GM18951 (cell line): ENCODE results near the gene ARHGAP45.

Experiments
- POLR2A ChIP-seq: IDR thresholded peaks from 4 replicates; pipeline ENCODE4 v1.6.1; 2011; ENCODE audit warnings: mild to moderate bottlenecking; ENCODE audit not compliant: insufficient read length, insufficient read depth; ENCODE audit errors: extremely low read depth
- in situ Hi-C: fragments of 300-500 bp; cut with MboI; formaldehyde crosslinking; loops from one replicate; pipeline ENCODE4 v1.12.0; 2022; ENCODE audit warnings: low sequenced_read_pairs, mixed read lengths, inconsistent platforms; ENCODE audit not compliant: unreplicated experiment

The ARHGAP45 gene

DNA sequence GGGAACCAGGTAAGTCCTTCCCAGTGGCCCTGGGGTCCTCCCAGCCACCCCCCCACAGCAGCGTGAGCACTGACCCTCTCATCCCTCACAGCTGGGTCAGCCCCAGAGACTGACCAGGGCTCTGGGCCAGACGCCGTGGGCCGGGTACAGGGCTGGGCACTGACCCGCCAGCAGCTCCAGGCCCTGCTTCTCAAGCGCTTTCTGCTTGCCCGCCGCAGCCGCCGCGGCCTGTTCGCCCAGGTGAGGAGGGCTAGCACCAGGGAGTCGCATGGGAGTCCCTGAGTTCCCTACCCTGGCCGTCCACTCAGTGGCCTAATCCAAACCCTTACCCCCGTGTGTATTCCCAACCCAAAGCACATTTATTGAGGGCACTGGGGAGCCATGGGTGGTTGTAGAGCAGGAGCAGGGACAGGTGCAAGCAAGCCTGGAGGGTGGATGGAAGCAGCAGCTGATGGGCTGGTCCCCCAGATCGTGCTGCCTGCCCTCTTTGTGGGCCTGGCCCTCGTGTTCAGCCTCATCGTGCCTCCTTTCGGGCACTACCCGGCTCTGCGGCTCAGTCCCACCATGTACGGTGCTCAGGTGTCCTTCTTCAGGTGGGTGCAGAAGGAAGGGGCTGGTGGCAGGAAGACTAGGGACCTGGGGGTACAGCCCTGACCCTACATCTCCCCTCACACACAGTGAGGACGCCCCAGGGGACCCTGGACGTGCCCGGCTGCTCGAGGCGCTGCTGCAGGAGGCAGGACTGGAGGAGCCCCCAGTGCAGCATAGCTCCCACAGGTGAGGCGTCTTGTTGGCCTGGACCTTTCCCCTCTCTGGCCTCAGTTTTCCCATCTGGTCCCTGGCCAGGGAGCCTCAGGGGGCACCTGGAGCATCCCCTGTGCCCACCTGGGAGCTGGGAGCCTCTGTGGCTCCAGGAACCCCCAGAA is 12.6 kb upstream of the ARHGAP45 start:
- in situ Hi-C loops = no loop called here
- TF ChIP-seq POLR2A = no peak

DNA sequence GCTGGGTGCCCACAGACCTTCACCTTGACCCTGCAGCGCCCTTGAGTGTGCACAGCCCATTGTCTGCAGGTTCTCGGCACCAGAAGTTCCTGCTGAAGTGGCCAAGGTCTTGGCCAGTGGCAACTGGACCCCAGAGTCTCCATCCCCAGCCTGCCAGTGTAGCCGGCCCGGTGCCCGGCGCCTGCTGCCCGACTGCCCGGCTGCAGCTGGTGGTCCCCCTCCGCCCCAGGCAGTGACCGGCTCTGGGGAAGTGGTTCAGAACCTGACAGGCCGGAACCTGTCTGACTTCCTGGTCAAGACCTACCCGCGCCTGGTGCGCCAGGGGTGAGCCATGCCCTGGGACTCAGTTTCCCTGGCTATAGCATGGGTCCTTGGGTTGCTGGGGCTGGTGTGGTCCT is 11.9 kb upstream of the ARHGAP45 start:
- no peak for TF ChIP-seq POLR2A
- in situ Hi-C loops = no loop called here

DNA sequence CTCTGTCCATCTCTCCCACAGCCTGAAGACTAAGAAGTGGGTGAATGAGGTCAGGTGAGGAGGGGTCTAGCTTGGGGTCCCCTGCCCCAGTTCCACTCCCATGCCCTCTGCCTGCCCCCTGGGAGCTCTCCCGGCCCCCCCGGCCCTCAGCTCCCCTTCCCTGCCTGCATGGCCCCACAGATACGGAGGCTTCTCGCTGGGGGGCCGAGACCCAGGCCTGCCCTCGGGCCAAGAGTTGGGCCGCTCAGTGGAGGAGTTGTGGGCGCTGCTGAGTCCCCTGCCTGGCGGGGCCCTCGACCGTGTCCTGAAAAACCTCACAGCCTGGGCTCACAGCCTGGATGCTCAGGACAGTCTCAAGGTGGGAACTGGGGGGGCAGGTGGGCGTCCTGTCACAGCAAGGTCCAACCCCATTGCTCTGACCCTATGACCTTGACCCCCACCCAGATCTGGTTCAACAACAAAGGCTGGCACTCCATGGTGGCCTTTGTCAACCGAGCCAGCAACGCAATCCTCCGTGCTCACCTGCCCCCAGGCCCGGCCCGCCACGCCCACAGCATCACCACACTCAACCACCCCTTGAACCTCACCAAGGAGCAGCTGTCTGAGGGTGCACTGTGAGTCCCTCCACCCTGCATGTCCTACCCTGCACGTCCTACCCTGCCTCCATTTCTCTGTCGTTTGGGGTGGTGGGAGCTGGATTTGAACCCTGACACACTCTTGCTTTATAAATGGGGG is 10.9 kb upstream of the ARHGAP45 start:
- TF ChIP-seq POLR2A = no peak
- in situ Hi-C loops = no loop called here

DNA sequence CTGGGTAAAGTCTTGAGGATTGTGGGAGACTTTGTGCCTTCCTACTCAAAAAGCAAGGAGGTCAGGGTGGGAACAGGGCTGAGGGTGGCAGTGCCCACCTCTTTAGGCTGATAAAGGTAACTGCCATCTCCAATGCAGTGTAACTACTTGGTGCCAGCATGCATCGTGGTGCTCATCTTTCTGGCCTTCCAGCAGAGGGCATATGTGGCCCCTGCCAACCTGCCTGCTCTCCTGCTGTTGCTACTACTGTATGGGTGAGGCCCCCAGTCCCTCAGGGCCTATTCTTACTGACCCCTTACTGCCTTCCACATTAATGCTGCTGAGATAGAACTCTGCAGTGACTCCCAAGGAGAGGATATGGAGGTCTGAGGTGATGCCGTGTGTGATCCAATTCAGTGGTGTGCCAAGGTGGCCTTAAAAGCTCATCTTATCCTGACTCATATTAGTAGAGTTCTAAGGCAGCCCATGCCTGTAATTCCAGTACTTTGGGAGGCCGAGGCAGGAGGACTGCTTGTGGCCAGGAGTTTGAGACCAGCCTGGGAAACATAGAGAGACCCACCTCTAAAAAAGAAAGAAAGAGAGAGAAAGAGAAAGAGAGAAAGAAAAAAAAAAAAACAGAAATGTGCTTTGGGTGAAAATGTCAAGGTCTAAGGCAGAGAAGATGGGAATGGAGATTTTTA is 9.7 kb upstream of the ARHGAP45 start:
- no peak for TF ChIP-seq POLR2A
- in situ Hi-C loops = no loop called here

DNA sequence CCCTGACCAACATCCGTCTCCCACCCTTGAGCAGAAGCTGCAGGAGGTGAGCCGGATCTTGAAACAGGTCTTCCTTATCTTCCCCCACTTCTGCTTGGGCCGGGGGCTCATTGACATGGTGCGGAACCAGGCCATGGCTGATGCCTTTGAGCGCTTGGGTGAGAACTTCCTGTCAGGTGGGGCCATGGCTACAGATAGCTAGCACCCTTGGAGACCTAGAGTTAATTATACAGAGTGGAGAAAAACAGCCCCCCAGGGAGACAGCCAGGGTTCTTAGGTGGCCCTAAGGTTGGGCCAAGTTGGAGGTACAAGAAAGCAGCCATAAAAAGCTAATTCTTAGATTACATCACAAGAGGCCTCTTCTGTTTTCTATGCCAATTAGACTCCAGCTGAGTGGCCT is 8.9 kb upstream of the ARHGAP45 start:
- TF ChIP-seq POLR2A = no peak
- in situ Hi-C loops = no loop called here

DNA sequence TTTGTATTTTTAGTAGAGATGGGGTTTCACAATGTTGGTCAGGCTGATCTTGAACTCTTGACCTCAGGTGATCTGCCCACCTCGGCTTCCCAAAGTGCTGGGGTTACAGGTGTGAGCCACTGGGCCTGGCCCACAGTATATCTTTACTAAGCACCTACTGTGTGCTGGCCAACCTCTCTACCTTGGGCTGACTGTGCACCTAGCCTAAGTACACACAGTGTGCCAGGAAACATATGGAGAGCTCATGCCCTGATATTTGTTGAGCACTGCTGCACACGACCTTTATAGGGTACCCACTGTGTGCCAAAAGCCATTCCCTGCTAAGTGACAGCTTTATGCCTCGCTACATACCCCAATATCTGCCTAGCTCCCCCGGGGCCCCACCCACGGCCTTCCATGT is 6.3 kb upstream of the ARHGAP45 start:
- no peak for TF ChIP-seq POLR2A
- in situ Hi-C loops = no loop called here

DNA sequence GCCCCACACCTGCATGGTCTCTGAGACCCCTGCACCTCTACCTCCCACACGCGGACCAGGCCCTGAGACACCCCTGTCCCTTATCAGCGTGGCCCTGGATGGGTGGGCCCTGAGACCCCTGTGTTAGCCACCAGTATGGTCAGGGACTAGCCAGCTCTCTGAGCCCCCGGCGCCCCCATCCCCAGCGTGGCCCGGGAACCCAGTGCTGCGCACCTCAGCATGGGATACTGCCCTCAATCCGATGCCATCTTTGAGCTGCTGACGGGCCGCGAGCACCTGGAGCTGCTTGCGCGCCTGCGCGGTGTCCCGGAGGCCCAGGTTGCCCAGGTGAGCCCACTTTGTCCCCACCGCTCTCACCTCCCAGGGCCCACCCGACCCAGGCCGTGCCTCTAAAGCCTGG is 5.0 kb upstream of the ARHGAP45 start:
- in situ Hi-C loops = no loop called here

DNA sequence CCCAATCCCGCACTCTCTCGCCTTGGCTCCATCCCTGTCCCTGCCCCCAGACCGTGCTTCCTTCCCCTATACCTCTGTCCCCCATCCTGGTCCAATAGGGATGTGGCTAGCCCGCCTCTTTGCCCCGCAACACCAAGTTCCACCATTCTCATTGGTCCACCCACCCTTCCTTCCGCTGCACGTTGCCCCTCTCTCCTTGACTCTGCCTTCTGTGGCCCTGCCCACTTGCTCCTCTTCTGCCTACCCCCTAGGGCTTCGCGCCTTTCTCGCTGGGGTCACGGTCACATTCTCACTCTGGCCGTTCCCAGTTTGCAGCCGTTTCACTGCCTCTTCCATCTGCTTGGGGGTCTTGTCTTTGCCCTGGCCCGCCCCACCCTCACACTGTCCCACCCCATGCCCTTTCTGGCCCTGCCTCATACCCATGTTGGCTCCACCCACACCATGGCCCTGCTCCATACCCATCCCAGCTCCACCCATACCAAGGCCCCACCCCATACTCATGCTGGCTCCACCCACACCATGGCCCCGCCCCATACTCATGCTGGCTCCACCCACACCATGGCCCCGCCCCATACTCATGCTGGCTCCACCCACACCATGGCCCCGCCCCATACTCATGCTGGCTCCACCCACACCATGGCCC is 4.5 kb upstream of the ARHGAP45 start:
- TF ChIP-seq POLR2A = no peak
- in situ Hi-C loops = no loop called here

More for the DNA sequence above, 5.0 kb upstream of the ARHGAP45 start:
- no peak for TF ChIP-seq POLR2A

DNA sequence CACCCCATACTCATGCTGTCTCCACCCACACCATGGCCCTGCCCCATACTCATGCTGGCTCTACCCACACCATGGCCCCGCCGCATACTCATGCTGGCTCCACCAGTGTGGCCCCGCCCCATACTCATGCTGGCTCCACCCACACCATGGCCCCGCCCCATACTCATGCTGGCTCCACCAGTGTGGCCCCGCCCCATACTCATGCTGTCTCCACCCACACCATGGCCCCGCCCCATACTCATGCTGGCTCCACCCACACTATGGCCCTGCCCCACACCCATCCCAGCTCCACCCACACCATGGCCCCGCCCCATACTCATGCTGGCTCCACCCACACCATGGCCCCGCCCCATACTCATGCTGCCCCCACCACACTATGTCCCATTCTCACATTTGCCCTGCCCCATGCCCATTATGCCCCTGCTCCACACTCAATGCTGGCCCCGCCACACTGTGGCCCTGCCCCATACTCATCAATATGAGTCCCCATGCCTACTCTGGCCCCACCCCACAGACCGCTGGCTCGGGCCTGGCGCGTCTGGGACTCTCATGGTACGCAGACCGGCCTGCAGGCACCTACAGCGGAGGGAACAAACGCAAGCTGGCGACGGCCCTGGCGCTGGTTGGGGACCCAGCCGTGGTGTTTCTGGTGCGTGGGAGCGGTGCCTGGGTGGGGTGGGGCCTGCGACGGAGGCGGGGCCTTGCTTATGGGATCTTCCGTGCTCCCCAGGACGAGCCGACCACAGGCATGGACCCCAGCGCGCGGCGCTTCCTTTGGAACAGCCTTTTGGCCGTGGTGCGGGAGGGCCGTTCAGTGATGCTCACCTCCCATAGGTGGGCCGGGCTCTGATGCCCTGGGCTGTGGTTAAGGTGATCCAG is 3.7 kb upstream of the ARHGAP45 start:
- in situ Hi-C loops = no loop called here
- TF ChIP-seq POLR2A = no peak

DNA sequence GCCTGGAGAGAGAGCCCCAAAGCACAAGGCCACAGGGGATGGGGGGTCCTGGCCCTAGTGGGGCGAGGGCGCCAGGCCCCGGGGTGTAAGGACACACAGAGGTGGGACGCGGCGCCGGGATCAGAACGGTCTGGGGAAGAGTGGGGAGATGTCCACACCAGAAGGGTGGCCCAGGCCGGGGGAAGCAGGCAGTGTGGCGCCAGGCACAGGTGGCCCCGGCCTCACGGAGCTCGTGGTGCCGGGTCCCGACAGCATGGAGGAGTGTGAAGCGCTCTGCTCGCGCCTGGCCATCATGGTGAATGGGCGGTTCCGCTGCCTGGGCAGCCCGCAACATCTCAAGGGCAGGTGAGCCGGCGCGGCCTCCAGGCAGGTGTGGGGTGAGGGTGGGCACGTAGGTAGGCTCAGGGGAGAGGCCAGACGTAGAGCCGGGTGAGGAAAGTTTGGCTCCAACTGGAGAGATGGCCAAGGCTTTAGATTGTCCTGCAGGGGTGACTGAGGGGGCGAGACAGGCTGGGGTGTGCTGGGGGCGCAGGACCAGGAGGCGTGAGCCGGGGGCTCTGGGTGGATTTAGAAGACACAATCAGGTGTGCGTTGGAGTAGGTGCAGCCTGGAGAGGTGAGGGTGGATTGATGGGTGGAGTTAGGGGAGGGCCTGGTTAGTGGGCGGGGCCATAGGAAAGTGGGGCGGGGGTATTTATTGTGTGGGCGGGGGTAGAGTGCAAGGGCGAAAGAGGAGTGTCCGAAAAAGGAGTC is 2.9 kb upstream of the ARHGAP45 start:
- no peak for TF ChIP-seq POLR2A

More for the DNA sequence above, 2.9 kb upstream of the ARHGAP45 start:
- in situ Hi-C loops = no loop called here
